Ovary (tissue), 3 donors: ENCODE measurements around the gene MIA3.

Experiments
- CTCF ChIP-seq, 3 donors: fragments of 450-650 bp in 2 of 3; fragments of 200-600 bp in 1 of 3; IDR thresholded peaks; one replicate each; pipeline versions ENCODE4 v1.5.1 to v1.8.0; 2016 to 2022; ENCODE audit warnings: antibody characterized with exemption in 3 of 3, mild to moderate bottlenecking in 1 of 3
- EP300 ChIP-seq: sonication (generic); formaldehyde crosslinking; IDR thresholded peaks from one replicate; pipeline ENCODE4 v1.6.1; 2017; ENCODE audit warnings: antibody characterized with exemption
- POLR2A ChIP-seq: fragments of 450-650 bp; IDR thresholded peaks from one replicate; pipeline ENCODE4 v1.6.1; 2017; ENCODE audit warnings: antibody characterized with exemption, mild to moderate bottlenecking, moderate library complexity
- donor health status: DM: no; HTN: no; CAD: no.

GRCh38 chr1:222594789-222595188 lies 23.1 kb upstream of the MIA3 start:
- TF ChIP-seq CTCF (IDR thresholded peaks at IDR 0.05) (no peak), POLR2A (no peak), EP300 (no peak)
